Spleen (tissue), 11 donors: ENCODE data around the gene C6orf136. TPM values are rescaled to one million over a fixed set of nuclear protein-coding genes. Genes with fewer than 3 reads are reported as not detected.

Experiments
- DNase-seq: peaks from one replicate; pipeline ENCODE4 v3.0.0-alpha.2; 2020
- H3K27ac ChIP-seq, 8 donors: fragments of 200-600 bp; sonication (generic) in 7 of 8; 1 replicate in 4 of 8; 2 replicates in 4 of 8; pipeline versions ENCODE4 v1.5.0 to v1.8.0; 2016 to 2021; ENCODE audit warnings: inconsistent platforms in 4 of 8, mild to moderate bottlenecking in 4 of 8, moderate library complexity in 1 of 8
- H3K27me3 ChIP-seq, 7 donors: fragments of 200-600 bp; sonication (generic) in 6 of 7; replicated peaks in 1 of 7; 1 replicate in 4 of 7; 2 replicates in 3 of 7; pipeline versions ENCODE4 v1.5.0 to v1.8.0; 2016 to 2021; ENCODE audit warnings: inconsistent platforms in 3 of 7, mild to moderate bottlenecking in 1 of 7
- H3K36me3 ChIP-seq, 6 donors: fragments of 200-600 bp; sonication (generic) in 5 of 6; 1 replicate in 4 of 6; 2 replicates in 2 of 6; pipeline versions ENCODE4 v1.5.0 to v1.8.0; 2016 to 2021; ENCODE audit warnings: inconsistent platforms in 2 of 6
- H3K4me1 ChIP-seq, 6 donors: fragments of 200-600 bp; sonication (generic) in 5 of 6; 1 replicate in 3 of 6; 2 replicates in 3 of 6; pipeline versions ENCODE4 v1.5.0 to v1.8.0; 2016 to 2021; ENCODE audit warnings: inconsistent platforms in 3 of 6
- H3K4me3 ChIP-seq, 8 donors: fragments of 200-600 bp; sonication (generic) in 7 of 8; 1 replicate in 4 of 8; 2 replicates in 4 of 8; pipeline versions ENCODE4 v1.5.0 to v1.8.0; 2016 to 2021; ENCODE audit warnings: inconsistent platforms in 4 of 8, mild to moderate bottlenecking in 4 of 8, moderate library complexity in 2 of 8
- H3K9me3 ChIP-seq, 8 donors: fragments of 200-600 bp; sonication (generic) in 7 of 8; 1 replicate in 4 of 8; 2 replicates in 4 of 8; pipeline versions ENCODE4 v1.5.0 to v1.8.0; 2016 to 2021; ENCODE audit warnings: inconsistent platforms in 4 of 8
- POLR2A ChIP-seq, 3 donors: fragments of 450-650 bp; IDR thresholded peaks; one replicate each; pipeline ENCODE4 v1.5.1; 2017; ENCODE audit warnings: antibody characterized with exemption in 3 of 3, mild to moderate bottlenecking in 1 of 3
- POLR2AphosphoS5 ChIP-seq, 3 donors: sonication (generic); formaldehyde crosslinking; IDR thresholded peaks; one replicate each; pipeline ENCODE4 v1.5.1; 2017; ENCODE audit warnings: antibody characterized with exemption in 3 of 3
- WGBS, 5 donors: extraction: QIAGEN DNeasy Blood & Tissue Kit in 3 of 5; methylation state at CpG; one replicate each; pipeline versions ENCODE4 v1.1.5 to v1.1.7; 2013 to 2018; 5-methylcytosine and 5-hydroxymethylcytosine counted together
- intact Hi-C: fragments of 100-400 bp; cut with DNase I; formaldehyde crosslinking; loops from one replicate; pipeline ENCODE4 v1.15.0; 2023; ENCODE audit warnings: low total_unique reads
- polyA plus RNA-seq, 3 donors: library from polyadenylated mRNA; stranded (reverse); fragments of 200-250 nt; gene quantifications; one replicate each; pipeline ENCODE4 v1.2.1, GENCODE V29; 2013
- total RNA-seq, 7 donors: library from RNA; depleted of rRNA in 3 of 7; stranded (reverse); fragments of >200 nt in 3 of 7; fragmentation: NEBNext Ultra II Directional in 4 of 7; extraction: Animal tissue kit (Norgen Biotek cat#: 25700) in 4 of 7; gene quantifications; one replicate each; pipeline versions ENCODE4 v1.1.0 to v1.2.1, GENCODE V29; 2016 to 2021
- TF ChIP-seq, protein P1 (sequence below), 11 experiments: fragments of 200-600 bp in 7 of 11; fragments of 450-650 bp in 4 of 11; sonication (generic) in 4 of 11; IDR thresholded peaks in 8 of 11; conservative IDR thresholded peaks in 3 of 11; 1 replicate in 7 of 11; 2 replicates in 4 of 11; pipeline versions ENCODE4 v1.4.0 to v1.8.0; 2016 to 2021; ENCODE audit warnings: antibody characterized with exemption in 11 of 11, inconsistent platforms in 4 of 11, mild to moderate bottlenecking in 1 of 11
- donor health status: healthy with polysubstance abuse.
- donor health status: DM: no; HTN: no; CAD: no; lungs with moderate emphysema.
- donor health status: DM: no; HTN: no; CAD: no.
- donor health status: Bipolar disorder and iron deficiency.
- donor health status: healthy.
- donor health status: DM: no; HTN: no; CAD: no.
- donor health status: DM: yes; HTN: yes; CAD: no.

C6orf136 gene
- total and polyA plus RNA-seq, 10 donors: 12.1 to 28.0 (median 18.3) TPM

GRCh38 chr6:30690403-30691207 is 43.7 kb downstream of the C6orf136 start, which contains the start of gene NRM:
Gene NRM, minus strand, starts transcription at chr6:30690984. Its CDS starts 10 bp downstream, at chr6:30690974.
- H3K9me3 ChIP-seq: no peaks in the 10 kb centered on the region
- peaks cover 0 to under 1% (median 0%) of the 10 kb centered on the region in 6 donors for H3K36me3 ChIP-seq
- peak; percentile 94 for DNase-seq
- no peaks in the 10 kb centered on the region for H3K27me3 ChIP-seq
- 1 to 3% (median 1%) methylated on average over 27 to 40 of the region's 40 CpGs for WGBS, 5 donors
- peaks cover 34 to 53% (median 44%) of the 10 kb centered on the region in 6 donors for H3K4me1 ChIP-seq
- TF ChIP-seq POLR2A (IDR thresholded peaks at IDR 0.05): no peak
- TF ChIP-seq, protein P1, sequence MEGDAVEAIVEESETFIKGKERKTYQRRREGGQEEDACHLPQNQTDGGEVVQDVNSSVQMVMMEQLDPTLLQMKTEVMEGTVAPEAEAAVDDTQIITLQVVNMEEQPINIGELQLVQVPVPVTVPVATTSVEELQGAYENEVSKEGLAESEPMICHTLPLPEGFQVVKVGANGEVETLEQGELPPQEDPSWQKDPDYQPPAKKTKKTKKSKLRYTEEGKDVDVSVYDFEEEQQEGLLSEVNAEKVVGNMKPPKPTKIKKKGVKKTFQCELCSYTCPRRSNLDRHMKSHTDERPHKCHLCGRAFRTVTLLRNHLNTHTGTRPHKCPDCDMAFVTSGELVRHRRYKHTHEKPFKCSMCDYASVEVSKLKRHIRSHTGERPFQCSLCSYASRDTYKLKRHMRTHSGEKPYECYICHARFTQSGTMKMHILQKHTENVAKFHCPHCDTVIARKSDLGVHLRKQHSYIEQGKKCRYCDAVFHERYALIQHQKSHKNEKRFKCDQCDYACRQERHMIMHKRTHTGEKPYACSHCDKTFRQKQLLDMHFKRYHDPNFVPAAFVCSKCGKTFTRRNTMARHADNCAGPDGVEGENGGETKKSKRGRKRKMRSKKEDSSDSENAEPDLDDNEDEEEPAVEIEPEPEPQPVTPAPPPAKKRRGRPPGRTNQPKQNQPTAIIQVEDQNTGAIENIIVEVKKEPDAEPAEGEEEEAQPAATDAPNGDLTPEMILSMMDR (IDR thresholded peaks at IDR 0.05 in 8 of 11, conservative IDR thresholded peaks at IDR 0.05 in 3 of 11): peak in 4 of 11 experiments; percentile 11 to 53 (median 38)
- TF ChIP-seq POLR2AphosphoS5 (IDR thresholded peaks at IDR 0.05): peak; percentile 80 to 88 (median 86)
- peak within 1 kb of the TSS; percentile 40 to 98 (median 68) for H3K4me3 ChIP-seq
- intact Hi-C loops: no loop called here
- peak within 1 kb of the TSS; percentile 39 to 100 (median 98) for H3K27ac ChIP-seq

GRCh38 chr6:30691208-30691847 is 44.4 kb downstream of the C6orf136 start:
- no peaks in the 10 kb centered on the region for H3K9me3 ChIP-seq
- intact Hi-C loops: no loop called here
- no peak for DNase-seq
- H3K27ac ChIP-seq: peak overlapping the region; percentile 39 to 100 (median 98)
- 22 to 33% (median 27%) methylated on average over 8 of the region's 8 CpGs for WGBS, 5 donors
- no peaks in the 10 kb centered on the region for H3K36me3 ChIP-seq
- H3K27me3 ChIP-seq: no peaks in the 10 kb centered on the region
- TF ChIP-seq, protein P1 (IDR thresholded peaks at IDR 0.05 in 8 of 11, conservative IDR thresholded peaks at IDR 0.05 in 3 of 11): peak in 1 of 11 experiments; percentile 2
- no peak for TF ChIP-seq POLR2A (IDR thresholded peaks at IDR 0.05)
- peaks cover 34 to 46% (median 43%) of the 10 kb centered on the region in 6 donors for H3K4me1 ChIP-seq
- H3K4me3 ChIP-seq: peak overlapping the region; percentile 40 to 98 (median 68)

GRCh38 chr6:30696432-30696831 is 49.5 kb downstream of the C6orf136 start:
- Histone ChIP-seq H3K4me1 (peaks cover under 1 to 9% (median 5%) of the 10 kb centered on the region in 6 donors), H3K4me3 (no peak overlapping the region), H3K27ac (no peak overlapping the region), H3K36me3 (peaks cover 0 to 24% (median 6%) of the 10 kb centered on the region in 6 donors), H3K27me3 (no peaks in the 10 kb centered on the region), H3K9me3 (no peaks in the 10 kb centered on the region)
- intact Hi-C loops: no loop called here
- DNase-seq: peak; percentile 4
- 93 to 99% (median 96%) methylated on average over 5 of the region's 5 CpGs for WGBS, 5 donors
- TF ChIP-seq POLR2A (IDR thresholded peaks at IDR 0.05) (no peak), POLR2AphosphoS5 (IDR thresholded peaks at IDR 0.05) (no peak)
- TF ChIP-seq, protein P1 (IDR thresholded peaks at IDR 0.05 in 8 of 11, conservative IDR thresholded peaks at IDR 0.05 in 3 of 11): no peak

GRCh38 chr6:30700340-30700739 is 53.4 kb downstream of the C6orf136 start:
- no peaks in the 10 kb centered on the region for H3K9me3 ChIP-seq
- intact Hi-C loops: no loop called here
- no peak for DNase-seq
- TF ChIP-seq, protein P1 (IDR thresholded peaks at IDR 0.05 in 8 of 11, conservative IDR thresholded peaks at IDR 0.05 in 3 of 11): no peak
- TF ChIP-seq POLR2A (IDR thresholded peaks at IDR 0.05) (no peak), POLR2AphosphoS5 (IDR thresholded peaks at IDR 0.05) (no peak)
- peaks cover 0 to 15% (median 2%) of the 10 kb centered on the region in 6 donors for H3K4me1 ChIP-seq
- H3K27ac ChIP-seq: no peak overlapping the region
- no peaks in the 10 kb centered on the region for H3K27me3 ChIP-seq
- WGBS, 5 donors: 52 to 67% (median 63%) methylated on average over 4 of the region's 4 CpGs
- H3K36me3 ChIP-seq: peaks cover 0 to 63% (median 16%) of the 10 kb centered on the region in 6 donors
- no peak overlapping the region for H3K4me3 ChIP-seq
